Tibial nerve (tissue), 4 donors: Measurements from ENCODE around the gene HBE1.

Experiments used
- CTCF ChIP-seq, 5 experiments: fragments of 200-600 bp in 3 of 5; fragments of 450-650 bp in 2 of 5; sonication (generic) in 3 of 5; IDR thresholded peaks; one replicate each; pipeline ENCODE4 v1.5.1; 2016 to 2019; ENCODE audit warnings: antibody characterized with exemption in 5 of 5, mild to moderate bottlenecking in 3 of 5, moderate library complexity in 2 of 5
- EP300 ChIP-seq, 2 donors: sonication (generic); formaldehyde crosslinking; IDR thresholded peaks; one replicate each; pipeline ENCODE4 v1.6.1; 2017; ENCODE audit warnings: antibody characterized with exemption in 2 of 2, mild to moderate bottlenecking in 1 of 2

- TF ChIP-seq EP300 (IDR thresholded peaks at IDR 0.05) (no peak), CTCF (IDR thresholded peaks at IDR 0.05) (no peak)
These were observed 30.7 kb downstream of the HBE1 start for GRCh38 chr11:5239046-5239445.
